NCI-H2081 (cell line): Measurements from ENCODE around the gene PSD.

ENCODE experiments used
- DNase-seq, 2 experiments: peaks; one replicate each; lab custom pipeline; 2025; lab: John Stamatoyannopoulos, UW

PSD gene

GRCh38 chr10:102438374-102438773 lies 19.8 kb upstream of the PSD start:
- DNase-seq: no peak

DNA sequence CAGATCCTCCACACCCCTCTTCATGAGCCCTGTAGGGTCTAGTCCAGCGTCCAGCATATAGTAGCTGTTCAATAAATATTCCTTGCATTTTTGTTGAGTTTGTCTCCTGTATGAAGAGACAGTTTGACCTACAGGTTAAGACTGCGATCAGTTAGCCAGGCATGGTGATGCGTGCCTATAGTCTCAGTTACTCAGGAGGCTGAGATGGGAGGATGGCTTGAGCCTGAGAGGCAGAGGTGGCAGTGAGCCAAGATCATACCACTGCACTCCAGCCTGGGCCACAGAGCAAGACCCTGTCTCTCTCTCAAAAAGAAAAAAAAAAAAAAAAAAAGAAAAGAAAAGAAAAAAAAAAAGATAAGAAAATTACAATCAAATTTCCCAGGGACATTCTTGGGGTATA lies 18.9 kb upstream of the PSD start:
- DNase-seq: no peak

DNA sequence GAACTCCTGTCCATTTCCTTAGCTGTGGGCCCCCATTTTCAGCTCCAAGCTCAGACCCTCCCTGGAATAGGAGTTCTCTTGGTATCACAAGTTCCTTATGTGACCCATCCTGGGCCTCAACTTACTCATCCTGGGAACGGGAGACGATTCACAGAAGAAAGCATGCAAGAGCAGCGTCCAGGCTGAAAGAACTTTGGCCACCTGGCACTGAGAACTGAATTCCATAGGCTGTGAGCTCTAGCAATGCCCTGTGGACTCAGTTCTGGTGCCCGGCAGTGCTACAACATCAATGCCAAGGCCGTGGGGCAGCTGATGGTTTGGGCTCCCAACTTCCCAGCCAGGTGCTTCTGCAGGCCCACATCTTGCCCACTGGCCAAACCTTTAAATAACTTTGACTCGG lies 17.7 kb upstream of the PSD start:
- DNase-seq: no peak

- DNase-seq: no peak
Observed at GRCh38 chr10:102435529-102436233, 17.1 kb upstream of the PSD start.

- no peak for DNase-seq
Observed at GRCh38 chr10:102435133-102435497, 16.5 kb upstream of the PSD start.

- no peak for DNase-seq
Observed at GRCh38 chr10:102434394-102435132, 16.0 kb upstream of the PSD start.

DNA sequence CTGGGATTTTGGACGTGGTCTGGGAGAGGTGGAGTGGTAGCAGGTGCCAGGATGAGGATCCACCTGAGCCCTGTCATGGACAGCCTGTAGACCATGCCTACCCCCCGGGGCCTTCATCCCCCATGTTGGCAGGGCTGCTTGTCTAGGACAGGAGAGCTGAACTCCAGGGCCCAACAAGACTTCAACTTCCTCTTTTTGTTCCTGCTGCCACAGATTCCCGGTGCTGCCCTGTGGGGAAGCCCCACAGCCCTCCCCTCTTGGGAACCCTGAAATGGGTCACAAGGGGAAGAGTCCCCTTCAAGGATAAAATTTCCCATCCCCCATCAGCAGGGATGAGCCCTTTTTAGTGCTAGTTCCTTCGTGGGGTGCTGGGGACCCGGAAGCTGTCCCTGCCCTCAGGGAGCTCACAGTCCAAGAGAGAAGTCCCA lies 15.0 kb upstream of the PSD start:
- no peak for DNase-seq

DNA sequence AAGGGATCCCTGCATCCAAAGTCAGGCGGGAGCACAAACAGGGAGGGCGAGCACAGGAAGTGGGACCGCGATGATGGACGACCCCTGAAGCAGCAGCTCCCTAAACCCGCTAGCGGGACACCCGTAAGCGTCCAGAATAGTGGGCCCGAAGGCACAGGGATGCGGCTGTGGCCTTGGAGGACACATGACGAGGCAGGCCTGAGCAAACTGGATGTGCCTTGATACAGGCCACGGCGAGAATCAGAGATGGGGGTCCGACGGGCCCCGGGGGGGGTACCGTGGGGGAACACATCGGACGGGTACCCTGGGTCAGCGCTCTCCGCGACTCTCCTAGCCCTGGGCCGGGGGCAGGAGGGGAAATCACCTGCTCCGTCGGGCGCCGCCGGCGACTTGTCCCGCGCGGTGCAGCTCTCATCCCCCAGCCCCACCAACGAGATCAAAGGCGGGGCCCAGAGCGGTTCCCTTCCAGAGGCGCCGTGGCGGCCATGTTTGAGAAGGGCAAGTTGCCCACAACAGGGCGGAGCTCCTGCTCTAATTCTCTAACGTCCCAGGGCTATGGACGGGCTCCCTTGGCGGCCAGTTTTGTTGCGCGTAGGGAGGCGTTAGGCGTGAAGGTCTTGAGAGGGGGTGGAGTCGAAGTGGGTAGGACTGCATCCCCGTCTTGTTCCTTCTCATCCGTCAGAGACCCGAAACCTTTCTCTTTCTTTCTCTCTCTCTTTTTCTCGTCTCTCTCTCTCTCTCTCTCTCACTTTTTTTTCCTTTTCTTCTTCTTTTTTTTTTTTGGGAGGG lies 13.8 kb upstream of the PSD start, which contains the start of gene CUEDC2:
Gene CUEDC2 (minus strand): TSS at position 413 of the 789 bp plus-strand sequence. CDS start 7,386 bp downstream, outside the sequence.
- peak; percentile 90 to 94 for DNase-seq

DNA sequence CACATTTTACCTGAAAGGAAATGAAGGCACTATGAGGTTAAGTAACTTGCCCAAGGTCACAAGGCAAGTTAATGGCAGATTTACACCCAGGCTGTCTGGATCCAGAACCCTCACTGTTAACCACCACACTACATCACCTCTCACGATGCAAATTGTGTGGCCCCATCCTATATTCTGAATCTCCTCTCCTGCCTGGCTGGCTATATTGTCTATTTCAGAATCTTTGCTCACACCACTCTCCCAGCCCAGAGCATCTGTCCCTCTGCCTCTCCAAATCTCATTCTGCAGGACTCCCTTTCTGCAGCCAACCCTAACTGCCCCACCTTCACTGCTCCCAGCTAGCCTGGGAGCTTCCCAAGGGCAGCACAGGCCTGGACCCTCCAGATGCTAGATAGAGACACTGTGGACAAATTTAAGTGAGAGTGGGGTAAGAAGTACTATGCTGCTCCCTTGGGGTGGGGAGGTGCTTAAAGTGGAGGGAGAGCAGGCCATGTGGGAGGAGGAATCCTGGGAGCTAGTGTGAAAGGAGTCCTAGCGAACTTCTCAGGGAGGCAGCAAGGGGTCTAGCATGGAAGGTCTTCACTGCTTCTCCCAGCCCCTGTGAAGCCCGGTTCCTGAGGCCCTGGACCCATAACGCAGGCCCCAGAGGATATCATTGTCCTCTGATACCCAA lies 13.0 kb upstream of the PSD start:
- peak in 1 of 2 experiments; percentile 11 for DNase-seq

GRCh38 chr10:102429468-102429867 lies 10.9 kb upstream of the PSD start:
- DNase-seq: no peak

GRCh38 chr10:102426803-102427287 lies 8.3 kb upstream of the PSD start:
- DNase-seq: no peak

DNA sequence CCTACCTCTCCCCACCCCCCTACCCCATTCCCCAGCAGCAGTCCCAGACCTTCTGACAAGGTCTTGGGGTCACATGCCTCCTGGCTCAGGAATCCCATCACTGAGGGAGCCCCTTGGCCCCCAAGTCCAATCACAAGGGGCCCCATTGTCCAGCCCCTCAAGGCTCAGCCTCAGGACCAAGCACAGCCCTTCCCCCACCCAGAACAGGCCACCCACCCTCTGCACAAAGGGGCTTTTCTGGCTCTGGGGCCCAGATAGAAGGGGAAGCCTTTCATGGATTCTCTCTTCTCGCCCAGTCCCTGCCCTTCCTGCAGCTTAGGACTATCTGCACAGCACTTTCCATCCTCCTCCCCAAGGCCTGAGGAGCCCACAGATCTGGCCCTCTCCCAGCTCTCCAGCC lies 6.9 kb upstream of the PSD start:
- DNase-seq: no peak

DNA sequence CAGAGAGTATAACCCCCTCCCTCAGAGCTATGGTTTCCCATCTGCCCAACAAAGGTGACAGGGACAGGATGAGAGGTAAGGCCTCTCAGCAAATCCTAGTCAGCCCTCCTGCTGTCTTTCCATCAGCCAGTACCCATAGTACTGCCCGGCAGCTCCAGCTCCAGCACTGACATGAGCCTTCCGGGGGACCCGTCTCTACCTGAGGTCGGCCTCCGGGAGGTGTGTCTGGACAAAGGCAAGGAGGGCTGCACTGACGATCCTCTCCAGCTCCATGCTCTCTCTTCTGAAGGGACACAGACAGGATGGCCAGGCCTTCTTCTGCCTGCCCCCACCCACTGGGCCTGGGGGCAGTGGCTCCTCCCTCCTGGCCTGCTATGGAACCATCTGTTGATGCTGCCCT lies 6.3 kb upstream of the PSD start:
- no peak for DNase-seq

GRCh38 chr10:102424145-102424544 lies 5.6 kb upstream of the PSD start:
- DNase-seq: no peak

DNA sequence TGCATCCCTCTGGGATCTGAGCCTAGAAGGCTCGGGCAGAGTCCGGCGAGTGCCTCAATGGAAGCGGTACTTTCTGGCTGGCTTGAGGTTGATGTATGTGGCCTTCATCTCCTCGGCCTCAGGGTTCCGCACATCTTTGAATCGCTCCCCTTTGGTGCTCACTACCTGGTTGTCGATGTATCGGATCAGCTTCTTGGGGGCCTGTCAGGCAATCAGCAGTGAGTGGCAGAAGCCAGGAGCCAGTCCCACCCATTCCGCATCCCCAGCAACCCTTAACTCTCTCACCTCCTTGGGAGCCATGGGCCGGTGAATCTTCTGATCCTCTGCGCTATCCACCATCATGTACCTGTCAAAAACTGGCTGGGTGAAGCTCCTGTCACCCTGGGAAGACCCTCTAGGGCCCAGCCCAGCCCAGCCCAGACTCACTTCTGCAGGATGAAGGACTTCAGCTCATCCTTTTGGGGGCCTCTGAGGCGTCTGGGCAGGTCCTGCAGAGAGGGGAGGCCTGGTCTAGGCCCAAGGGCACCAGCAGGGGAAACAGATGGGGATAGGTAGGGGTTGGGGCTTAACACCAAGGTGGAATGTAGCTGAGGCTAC lies 4.9 kb upstream of the PSD start:
- DNase-seq: no peak

GRCh38 chr10:102422545-102423129 lies 4.1 kb upstream of the PSD start:
- peak; percentile 49 to 61 for DNase-seq

DNA sequence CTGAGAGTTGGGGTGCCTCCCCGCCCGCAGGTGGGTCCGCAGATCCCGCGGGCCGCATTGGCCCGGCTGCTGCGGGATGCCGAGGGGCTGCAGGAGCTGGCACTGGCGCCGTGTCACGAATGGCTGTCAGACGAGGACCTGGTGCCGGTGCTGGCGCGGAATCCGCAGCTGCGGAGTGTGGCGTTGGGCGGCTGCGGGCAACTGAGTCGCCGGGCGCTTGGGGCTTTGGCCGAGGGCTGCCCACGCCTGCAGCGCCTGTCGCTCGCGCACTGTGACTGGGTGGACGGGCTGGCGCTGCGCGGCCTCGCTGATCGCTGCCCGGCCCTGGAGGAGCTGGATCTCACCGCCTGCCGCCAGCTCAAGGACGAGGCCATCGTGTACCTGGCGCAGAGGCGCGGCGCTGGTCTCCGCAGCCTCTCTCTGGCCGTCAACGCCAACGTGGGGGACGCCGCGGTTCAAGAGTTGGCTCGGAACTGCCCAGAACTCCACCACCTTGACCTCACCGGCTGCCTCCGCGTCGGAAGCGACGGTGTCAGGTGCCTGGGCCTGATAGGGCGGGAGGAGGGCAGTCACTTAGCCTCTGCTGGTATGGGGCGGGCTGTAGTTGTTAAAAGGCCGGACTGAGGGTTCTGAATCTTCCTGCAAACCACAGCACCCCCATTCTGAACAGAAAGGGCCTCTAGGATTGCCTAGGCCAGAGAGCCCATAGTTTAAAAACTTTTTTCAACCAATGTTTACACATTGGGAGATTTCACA lies 3.4 kb upstream of the PSD start:
- DNase-seq: no peak

DNA sequence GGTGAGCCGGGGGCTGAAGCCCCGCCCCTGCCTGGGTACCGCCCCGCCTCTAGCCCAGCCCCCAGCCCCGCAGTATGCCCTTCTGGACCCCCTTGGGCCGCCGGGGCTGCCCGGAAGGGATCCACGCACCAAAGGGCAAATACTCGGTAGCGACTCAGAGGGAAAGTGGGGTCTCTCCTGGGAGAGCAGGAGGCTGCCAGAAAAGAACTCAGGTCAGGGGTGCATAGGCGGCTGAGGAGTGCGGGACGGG lies 2.8 kb upstream of the PSD start:
- DNase-seq: no peak

DNA sequence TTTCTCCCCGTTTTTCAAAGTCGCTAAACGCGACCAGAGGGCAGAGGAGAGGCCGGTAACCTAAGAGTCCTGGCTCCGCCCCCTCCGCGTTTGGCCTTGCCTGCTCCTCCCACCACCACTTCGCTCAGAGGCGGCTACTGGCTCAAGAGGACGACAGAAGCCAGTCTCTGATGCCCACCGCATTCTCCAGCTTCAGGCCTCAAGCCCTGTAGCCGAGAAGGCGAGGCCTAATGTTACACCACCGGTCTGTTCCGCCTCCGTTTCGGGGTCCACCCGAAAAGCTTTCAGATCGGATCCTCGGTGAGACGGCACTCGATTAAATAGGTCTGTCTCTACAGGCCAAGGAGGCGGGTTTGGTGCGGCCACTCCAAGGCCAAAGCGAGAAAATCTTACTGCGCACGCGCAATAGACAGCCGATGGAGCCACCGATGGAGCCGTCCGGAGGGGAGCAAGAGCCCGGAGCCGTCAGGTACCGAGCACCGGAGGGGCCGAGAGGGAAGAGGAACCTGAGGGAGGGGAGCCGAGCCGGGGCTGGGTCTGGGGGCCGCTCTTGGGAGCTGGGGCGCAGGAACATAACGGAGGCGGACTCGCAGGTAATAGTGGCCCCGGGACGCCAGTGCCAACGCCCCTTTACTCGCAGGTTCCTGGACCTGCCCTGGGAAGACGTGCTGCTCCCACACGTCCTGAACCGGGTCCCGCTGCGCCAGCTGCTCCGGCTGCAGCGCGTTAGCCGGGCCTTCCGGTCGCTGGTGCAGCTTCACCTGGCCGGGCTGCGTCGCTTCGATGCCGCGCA lies 2.3 kb upstream of the PSD start, which contains the start of gene FBXL15:
Gene FBXL15 (plus strand): TSS at position 123 of the 793 bp plus-strand sequence. CDS start 294 bp downstream, at position 417.
- peak; percentile 93 to 94 for DNase-seq
